ENCODE data around the gene NOP14.

NOP14 gene

GRCh38 chr4:2893772-2894171 is 69.4 kb downstream of the NOP14 start:
- no peak overlapping the region for H3K4me3 ChIP-seq (ENCODE audit: low read length)
- H3K9me3 ChIP-seq (ENCODE audit: control insufficient read depth, insufficient read depth, low read length) = no peaks in the 10 kb centered on the region
- WGBS (ENCODE audit: insufficient coverage, insufficient read length) = no CpG with 5 or more reads among the region's 5 CpGs

GRCh38 chr4:2891294-2891693 is 71.9 kb downstream of the NOP14 start:
- no peaks in the 10 kb centered on the region for H3K27me3 ChIP-seq (ENCODE audit: control insufficient read depth, insufficient read depth, low read length)
- no peak overlapping the region for H3K27ac ChIP-seq (ENCODE audit: low read length)
- DNase-seq (ENCODE audit: low read depth, low spot score) = no peak
- WGBS (ENCODE audit: insufficient coverage, insufficient read length) = no CpG with 5 or more reads among the region's 5 CpGs
- H3K9me3 ChIP-seq (ENCODE audit: control insufficient read depth, insufficient read depth, low read length) = no peaks in the 10 kb centered on the region
- H3K36me3 ChIP-seq (ENCODE audit: control insufficient read depth, insufficient read depth, low read length) = peaks cover 11% of the 10 kb centered on the region; the same call in 1 of the 2 replicates
- no peaks in the 10 kb centered on the region for H3K4me1 ChIP-seq (ENCODE audit: control insufficient read depth, insufficient read depth, low read length)
- H3K4me3 ChIP-seq (ENCODE audit: low read length) = no peak overlapping the region

More at GRCh38 chr4:2893772-2894171, 69.4 kb downstream of the NOP14 start:
- Histone ChIP-seq H3K4me1 (ENCODE audit: control insufficient read depth, insufficient read depth, low read length) (no peaks in the 10 kb centered on the region), H3K27me3 (ENCODE audit: control insufficient read depth, insufficient read depth, low read length) (no peaks in the 10 kb centered on the region), H3K27ac (ENCODE audit: low read length) (no peak overlapping the region), H3K36me3 (ENCODE audit: control insufficient read depth, insufficient read depth, low read length) (peaks cover 11% of the 10 kb centered on the region; the same call in 1 of the 2 replicates)
- DNase-seq (ENCODE audit: low read depth, low spot score) = no peak

- Histone ChIP-seq H3K4me1 (ENCODE audit: control insufficient read depth, insufficient read depth, low read length) (no peaks in the 10 kb centered on the region), H3K9me3 (ENCODE audit: control insufficient read depth, insufficient read depth, low read length) (no peaks in the 10 kb centered on the region), H3K36me3 (ENCODE audit: control insufficient read depth, insufficient read depth, low read length) (peaks cover 3% of the 10 kb centered on the region; the same call in 1 of the 2 replicates), H3K4me3 (ENCODE audit: low read length) (no peak overlapping the region), H3K27ac (ENCODE audit: low read length) (no peak overlapping the region), H3K27me3 (ENCODE audit: control insufficient read depth, insufficient read depth, low read length) (no peaks in the 10 kb centered on the region)
- DNase-seq (ENCODE audit: low read depth, low spot score) = no peak
- no CpG with 5 or more reads among the region's 3 CpGs for WGBS (ENCODE audit: insufficient coverage, insufficient read length)
Measured at GRCh38 chr4:2888886-2889285, 74.3 kb downstream of the NOP14 start.
